ENCODE measurements around the gene CAMKMT.

The CAMKMT gene

DNA sequence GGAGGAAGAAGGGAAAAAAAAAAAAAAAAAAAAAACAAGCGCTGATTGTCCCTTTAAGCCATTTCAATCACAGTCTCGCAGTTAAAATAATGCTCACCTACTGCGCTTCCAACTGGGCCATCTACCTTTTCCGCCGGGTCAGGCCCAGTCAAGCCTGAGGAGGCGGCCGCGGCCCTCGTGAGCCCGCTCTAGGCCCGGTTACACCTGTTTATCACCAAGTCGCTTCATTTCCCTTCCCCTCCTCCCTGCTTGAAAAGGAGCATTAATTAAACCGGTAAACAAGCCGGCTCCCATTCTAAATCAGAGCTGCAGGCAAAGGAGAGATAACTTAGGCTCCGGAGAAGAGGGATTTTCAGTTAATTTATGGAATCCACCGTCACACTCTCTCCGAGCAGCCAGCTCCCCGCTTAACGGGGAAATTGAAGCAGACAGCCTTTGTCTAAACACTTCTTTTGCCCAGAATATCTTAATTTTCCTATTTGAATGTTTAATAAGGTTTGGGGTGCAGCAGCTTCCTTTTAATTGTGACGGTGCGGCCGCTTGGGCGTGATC lies 439.6 kb downstream of the CAMKMT start:
- H3K4me3 ChIP-seq (ENCODE audit: low read depth, low read length) = no peak overlapping the region
- no peak for TF ChIP-seq CTCF (IDR thresholded peaks at IDR 0.05; ENCODE audit: control insufficient read depth, extremely low read depth, insufficient read depth)
- DNase-seq (ENCODE audit: low read depth) = no peak

GRCh38 chr2:44801841-44802776 lies 440.4 kb downstream of the CAMKMT start:
- no peak overlapping the region for H3K4me3 ChIP-seq (ENCODE audit: low read depth, low read length)
- no peak for DNase-seq (ENCODE audit: low read depth)
- TF ChIP-seq CTCF (IDR thresholded peaks at IDR 0.05; ENCODE audit: control insufficient read depth, extremely low read depth, insufficient read depth) = no peak

DNA sequence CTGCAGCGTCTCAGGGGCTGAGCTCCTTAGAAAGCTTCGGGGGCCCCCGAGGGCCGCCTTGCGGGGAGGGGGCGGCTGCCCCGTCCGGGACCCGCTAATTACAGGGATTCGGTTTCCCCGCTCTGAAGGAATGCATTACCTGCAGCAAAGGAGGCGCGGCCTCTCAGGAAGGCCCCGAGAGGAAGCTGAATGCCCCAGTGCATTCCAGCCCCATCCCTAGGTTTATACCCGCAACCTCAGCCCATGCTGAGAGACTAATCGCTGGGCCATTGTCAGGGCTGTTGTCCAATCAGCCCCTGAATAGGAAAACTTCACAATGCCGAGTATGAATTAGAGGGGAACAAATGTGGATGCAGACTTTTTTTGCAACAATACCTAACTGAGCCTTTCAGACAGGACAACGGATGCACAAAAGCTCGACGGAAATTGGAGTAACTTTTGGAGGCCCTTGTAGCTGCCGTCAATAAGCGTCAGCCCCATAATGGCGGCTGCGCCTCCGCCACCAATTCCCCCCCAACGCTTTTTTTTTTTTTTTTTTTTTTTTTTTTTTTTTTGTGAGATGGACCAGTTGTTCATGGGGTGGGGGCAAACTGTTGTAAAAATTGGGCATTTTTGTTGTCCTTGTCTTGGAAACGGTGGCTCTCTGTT lies 441.2 kb downstream of the CAMKMT start:
- DNase-seq (ENCODE audit: low read depth) = no peak
- TF ChIP-seq CTCF (IDR thresholded peaks at IDR 0.05; ENCODE audit: control insufficient read depth, extremely low read depth, insufficient read depth) = no peak
- H3K4me3 ChIP-seq (ENCODE audit: low read depth, low read length) = no peak overlapping the region

GRCh38 chr2:44804406-44805265 lies 442.9 kb downstream of the CAMKMT start:
- no peak overlapping the region for H3K4me3 ChIP-seq (ENCODE audit: low read depth, low read length)
- DNase-seq (ENCODE audit: low read depth) = no peak

GRCh38 chr2:44805401-44806235 lies 443.9 kb downstream of the CAMKMT start:
- no peak overlapping the region for H3K4me3 ChIP-seq (ENCODE audit: low read depth, low read length)
- DNase-seq (ENCODE audit: low read depth) = no peak
- no peak for TF ChIP-seq CTCF (IDR thresholded peaks at IDR 0.05; ENCODE audit: control insufficient read depth, extremely low read depth, insufficient read depth)

More at GRCh38 chr2:44804406-44805265, 442.9 kb downstream of the CAMKMT start:
- TF ChIP-seq CTCF (IDR thresholded peaks at IDR 0.05; ENCODE audit: control insufficient read depth, extremely low read depth, insufficient read depth) = no peak

Measured in LNCaP clone FGC (cell line).